ENCODE results near the gene TLE4. TPM values are rescaled to one million over a fixed set of nuclear protein-coding genes. Genes with fewer than 3 reads are reported as not detected.
"Not testable (repeated sequence)": the region's sequence is repeated elsewhere in the genome, so short reads cannot be mapped to it uniquely, and the experiment has no call there.

The TLE4 gene
- total RNA-seq, 1 donor from 2014 or later, result 97.4 TPM

DNA sequence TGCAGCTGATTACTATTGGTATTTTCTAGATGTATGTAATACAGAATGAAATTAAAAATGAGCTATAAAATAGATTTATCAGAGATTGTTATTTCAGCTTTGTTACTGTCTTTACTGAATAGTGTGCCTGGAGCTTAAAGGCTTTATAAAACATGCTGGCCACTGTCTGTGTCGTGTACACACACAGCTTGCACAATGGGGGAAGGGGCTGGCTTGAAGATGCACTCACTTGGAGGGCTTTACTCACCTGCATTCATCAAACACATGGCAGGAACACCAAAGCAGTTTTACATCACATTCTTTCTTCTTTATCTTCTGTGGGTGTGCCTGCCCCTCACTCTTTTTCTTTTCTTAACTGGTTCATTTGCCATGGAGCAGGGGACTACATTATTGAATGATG is 60.9 kb downstream of the TLE4 start:
- TF ChIP-seq, protein P1, sequence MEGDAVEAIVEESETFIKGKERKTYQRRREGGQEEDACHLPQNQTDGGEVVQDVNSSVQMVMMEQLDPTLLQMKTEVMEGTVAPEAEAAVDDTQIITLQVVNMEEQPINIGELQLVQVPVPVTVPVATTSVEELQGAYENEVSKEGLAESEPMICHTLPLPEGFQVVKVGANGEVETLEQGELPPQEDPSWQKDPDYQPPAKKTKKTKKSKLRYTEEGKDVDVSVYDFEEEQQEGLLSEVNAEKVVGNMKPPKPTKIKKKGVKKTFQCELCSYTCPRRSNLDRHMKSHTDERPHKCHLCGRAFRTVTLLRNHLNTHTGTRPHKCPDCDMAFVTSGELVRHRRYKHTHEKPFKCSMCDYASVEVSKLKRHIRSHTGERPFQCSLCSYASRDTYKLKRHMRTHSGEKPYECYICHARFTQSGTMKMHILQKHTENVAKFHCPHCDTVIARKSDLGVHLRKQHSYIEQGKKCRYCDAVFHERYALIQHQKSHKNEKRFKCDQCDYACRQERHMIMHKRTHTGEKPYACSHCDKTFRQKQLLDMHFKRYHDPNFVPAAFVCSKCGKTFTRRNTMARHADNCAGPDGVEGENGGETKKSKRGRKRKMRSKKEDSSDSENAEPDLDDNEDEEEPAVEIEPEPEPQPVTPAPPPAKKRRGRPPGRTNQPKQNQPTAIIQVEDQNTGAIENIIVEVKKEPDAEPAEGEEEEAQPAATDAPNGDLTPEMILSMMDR (IDR thresholded peaks at IDR 0.05; ENCODE audit: partially characterized antibody, unreplicated experiment), result no peak
- DNase-seq, result no peak
- Mint-ChIP-seq H3K4me1 (ENCODE audit: low read depth, unreplicated experiment) (peaks cover 3% of the 10 kb centered on the region), H3K36me3 (ENCODE audit: unreplicated experiment) (no peaks in the 10 kb centered on the region), H3K27me3 (ENCODE audit: unreplicated experiment) (peaks cover 2% of the 10 kb centered on the region), H3K9me3 (ENCODE audit: unreplicated experiment) (peaks cover 2% of the 10 kb centered on the region), H3K4me3 (ENCODE audit: unreplicated experiment) (no peak overlapping the region), H3K27ac (ENCODE audit: unreplicated experiment) (no peak overlapping the region)

DNA sequence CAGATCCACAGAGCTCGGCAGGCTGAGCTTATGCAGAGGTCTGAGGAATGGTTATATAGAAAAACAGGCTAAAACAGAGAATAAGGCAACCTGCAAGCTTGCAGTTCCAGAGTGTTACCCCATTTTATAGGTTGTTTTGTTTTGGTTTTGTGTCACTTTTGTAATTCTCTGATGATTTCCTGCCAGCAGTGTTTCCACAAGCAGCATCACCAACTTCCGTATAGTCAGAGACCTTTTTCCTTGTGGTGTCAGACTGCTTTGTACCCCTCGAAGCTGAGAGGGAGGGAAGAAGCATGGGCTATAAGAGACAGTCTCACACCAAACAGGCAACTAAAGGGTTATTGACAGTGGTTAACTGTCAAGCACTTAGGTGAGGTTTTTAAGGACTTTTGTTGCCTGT is 61.8 kb downstream of the TLE4 start:
- H3K27ac Mint-ChIP-seq (ENCODE audit: unreplicated experiment), result no peak overlapping the region
- H3K9me3 Mint-ChIP-seq (ENCODE audit: unreplicated experiment), result peaks cover 3% of the 10 kb centered on the region
- no peak overlapping the region for H3K4me3 Mint-ChIP-seq (ENCODE audit: unreplicated experiment)

DNA sequence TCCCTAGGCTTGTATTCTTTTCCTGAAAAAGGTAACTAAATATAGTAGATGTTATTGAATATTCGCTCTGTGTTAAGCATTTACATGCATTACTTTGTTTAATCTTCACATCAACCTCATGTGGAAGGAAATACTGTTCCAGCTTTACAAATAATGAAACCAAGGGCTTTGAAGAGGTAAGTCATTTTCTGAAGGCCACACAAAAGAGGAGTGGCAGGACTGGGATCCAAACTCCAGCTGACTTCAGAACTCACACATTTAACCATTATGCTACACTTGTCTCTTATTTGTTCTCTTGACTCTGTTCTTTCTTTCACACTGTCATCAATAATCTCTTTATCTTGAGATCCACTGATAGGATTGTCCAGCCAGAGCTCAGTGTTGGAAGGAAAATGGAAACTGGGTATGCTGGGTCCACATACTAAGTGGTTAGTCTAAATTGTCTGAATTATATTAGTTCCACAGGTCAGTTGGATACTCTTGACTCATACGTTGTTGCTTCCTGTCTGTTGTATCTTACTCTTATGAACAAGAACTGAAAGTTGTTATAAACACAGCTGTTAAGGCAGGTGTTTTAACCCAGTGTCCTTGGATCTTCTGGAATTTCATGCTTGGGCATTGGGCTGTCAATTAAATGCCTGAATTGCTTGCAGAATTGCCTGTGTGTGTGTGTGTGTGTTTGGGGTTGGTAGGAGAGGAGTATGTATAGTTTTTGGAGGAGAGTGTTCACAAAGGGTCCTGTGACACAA is 65.6 kb downstream of the TLE4 start:
- H3K27me3 Mint-ChIP-seq (ENCODE audit: unreplicated experiment), result no peaks in the 10 kb centered on the region
- H3K36me3 Mint-ChIP-seq (ENCODE audit: unreplicated experiment), result no peaks in the 10 kb centered on the region
- DNase-seq, result no peak
- H3K27ac Mint-ChIP-seq (ENCODE audit: unreplicated experiment), result no peak overlapping the region
- TF ChIP-seq, protein P1 (IDR thresholded peaks at IDR 0.05; ENCODE audit: partially characterized antibody, unreplicated experiment), result no peak
- peaks cover 2% of the 10 kb centered on the region for H3K9me3 Mint-ChIP-seq (ENCODE audit: unreplicated experiment)
- H3K4me3 Mint-ChIP-seq (ENCODE audit: unreplicated experiment), result no peak overlapping the region
- H3K4me1 Mint-ChIP-seq (ENCODE audit: low read depth, unreplicated experiment), result peaks cover 5% of the 10 kb centered on the region

More for the DNA sequence above, 61.8 kb downstream of the TLE4 start:
- Mint-ChIP-seq H3K27me3 (ENCODE audit: unreplicated experiment) (peaks cover 2% of the 10 kb centered on the region), H3K36me3 (ENCODE audit: unreplicated experiment) (no peaks in the 10 kb centered on the region), H3K4me1 (ENCODE audit: low read depth, unreplicated experiment) (peaks cover 3% of the 10 kb centered on the region)
- no peak for DNase-seq
- TF ChIP-seq, protein P1 (IDR thresholded peaks at IDR 0.05; ENCODE audit: partially characterized antibody, unreplicated experiment), result no peak

DNA sequence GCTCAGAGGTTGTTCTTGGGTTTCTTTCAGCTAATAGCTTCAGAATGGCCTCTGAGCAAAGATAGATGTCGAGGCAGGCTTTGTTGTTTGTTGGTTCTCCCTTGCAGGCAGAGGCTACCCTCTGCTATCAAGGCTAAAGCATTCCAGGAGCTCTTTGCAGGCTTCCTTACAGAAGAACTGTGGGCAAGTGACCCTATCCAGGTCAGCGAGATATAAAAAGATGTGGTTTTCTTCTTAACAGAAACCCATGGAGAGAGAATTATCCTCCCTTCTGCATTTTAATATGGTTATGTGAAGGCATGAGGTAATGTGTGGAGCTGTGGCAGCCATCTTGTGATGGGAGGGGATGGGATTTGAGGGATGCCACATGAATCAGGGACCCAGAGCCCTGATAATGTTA is 67.0 kb downstream of the TLE4 start:
- DNase-seq, result no peak
- TF ChIP-seq, protein P1 (IDR thresholded peaks at IDR 0.05; ENCODE audit: partially characterized antibody, unreplicated experiment), result no peak
- peaks cover 2% of the 10 kb centered on the region for H3K9me3 Mint-ChIP-seq (ENCODE audit: unreplicated experiment)
- no peak overlapping the region for H3K4me3 Mint-ChIP-seq (ENCODE audit: unreplicated experiment)
- no peaks in the 10 kb centered on the region for H3K27me3 Mint-ChIP-seq (ENCODE audit: unreplicated experiment)
- H3K36me3 Mint-ChIP-seq (ENCODE audit: unreplicated experiment), result no peaks in the 10 kb centered on the region
- H3K4me1 Mint-ChIP-seq (ENCODE audit: low read depth, unreplicated experiment), result peaks cover 5% of the 10 kb centered on the region
- H3K27ac Mint-ChIP-seq (ENCODE audit: unreplicated experiment), result no peak overlapping the region

DNA sequence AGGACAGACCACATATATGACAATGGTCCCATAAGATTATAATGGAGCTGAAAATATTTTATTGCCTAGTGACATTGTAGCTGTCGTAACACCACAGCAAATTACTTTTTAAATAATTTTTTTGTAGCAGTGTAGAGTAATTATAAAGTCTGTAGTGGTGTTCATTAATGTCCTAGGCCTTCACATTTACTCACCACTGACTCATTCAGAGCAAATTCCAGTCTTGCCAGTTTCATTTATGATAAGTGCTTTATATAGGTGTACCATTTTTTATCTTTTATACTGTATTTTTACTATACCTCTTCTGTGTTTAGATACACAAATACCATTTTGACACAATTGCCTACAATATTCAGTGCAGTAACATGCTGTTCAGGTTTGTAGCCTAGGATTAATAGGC is 67.6 kb downstream of the TLE4 start:
- Mint-ChIP-seq H3K9me3 (ENCODE audit: unreplicated experiment) (peaks cover 2% of the 10 kb centered on the region), H3K36me3 (ENCODE audit: unreplicated experiment) (no peaks in the 10 kb centered on the region), H3K27me3 (ENCODE audit: unreplicated experiment) (no peaks in the 10 kb centered on the region), H3K27ac (ENCODE audit: unreplicated experiment) (no peak overlapping the region), H3K4me1 (ENCODE audit: low read depth, unreplicated experiment) (peaks cover 5% of the 10 kb centered on the region), H3K4me3 (ENCODE audit: unreplicated experiment) (no peak overlapping the region)
- no peak for DNase-seq
- TF ChIP-seq, protein P1 (IDR thresholded peaks at IDR 0.05; ENCODE audit: partially characterized antibody, unreplicated experiment), result no peak

DNA sequence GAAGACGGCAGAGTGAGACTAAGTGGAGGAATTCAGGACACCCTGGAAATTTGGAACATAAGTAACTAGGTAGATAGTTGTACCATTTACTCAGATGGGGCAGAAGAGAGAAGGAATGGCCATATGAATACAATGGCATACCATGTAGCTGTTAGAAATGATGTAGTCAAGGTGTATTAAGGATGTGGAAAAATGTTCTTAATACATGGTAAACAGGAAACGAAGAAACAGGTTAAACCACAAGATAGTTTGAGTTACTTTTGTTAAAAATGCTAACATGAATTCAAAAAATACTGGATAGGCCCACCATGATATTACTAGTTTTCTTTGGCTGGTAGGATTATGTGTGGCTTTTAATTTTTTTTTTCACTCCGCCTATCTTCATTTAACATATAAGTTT is 68.3 kb downstream of the TLE4 start:
- H3K36me3 Mint-ChIP-seq (ENCODE audit: unreplicated experiment); H3K27ac Mint-ChIP-seq (ENCODE audit: unreplicated experiment); DNase-seq; H3K27me3 Mint-ChIP-seq (ENCODE audit: unreplicated experiment); H3K4me1 Mint-ChIP-seq (ENCODE audit: low read depth, unreplicated experiment); H3K4me3 Mint-ChIP-seq (ENCODE audit: unreplicated experiment); H3K9me3 Mint-ChIP-seq (ENCODE audit: unreplicated experiment): not testable (repeated sequence)

Data from glutamatergic neuron (in vitro differentiated cells).